ENCODE data around the gene ETV6.
"Not testable (repeated sequence)": the region's sequence is repeated elsewhere in the genome, so short reads cannot be mapped to it uniquely, and the experiment has no call there.

Gene ETV6

DNA sequence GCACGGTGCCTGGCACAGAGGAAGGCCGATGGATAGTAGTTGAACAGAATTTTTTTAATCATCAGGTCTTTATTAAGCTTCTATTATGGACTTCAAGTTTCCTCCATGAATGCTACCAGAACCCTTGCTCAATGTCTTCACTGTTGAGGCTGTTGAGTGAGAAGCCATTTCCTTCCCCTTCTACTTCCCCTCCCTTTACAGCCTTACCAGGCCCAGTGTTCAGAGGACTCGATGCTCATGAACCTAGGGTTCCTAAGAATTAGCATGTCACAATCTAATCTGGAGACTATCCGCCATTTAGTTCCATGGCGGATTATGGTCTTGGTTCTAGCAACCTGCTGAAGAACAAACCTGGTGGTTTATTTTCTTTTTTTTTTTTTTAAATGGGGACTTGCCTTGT is 17.7 kb downstream of the ETV6 start:
- no peak overlapping the region for H3K4me3 Mint-ChIP-seq
- no peaks in the 10 kb centered on the region for H3K9me3 Mint-ChIP-seq
- ATAC-seq (ENCODE audit: low read depth) = peak; percentile 51
- no peak for DNase-seq (ENCODE audit: low spot score in 2 of 2)
- peaks cover 54% of the 10 kb centered on the region for H3K4me1 Mint-ChIP-seq
- peaks cover 13% of the 10 kb centered on the region for H3K36me3 Mint-ChIP-seq
- H3K27ac Mint-ChIP-seq = peak overlapping the region; percentile 82
- H3K27me3 Mint-ChIP-seq = no peaks in the 10 kb centered on the region

DNA sequence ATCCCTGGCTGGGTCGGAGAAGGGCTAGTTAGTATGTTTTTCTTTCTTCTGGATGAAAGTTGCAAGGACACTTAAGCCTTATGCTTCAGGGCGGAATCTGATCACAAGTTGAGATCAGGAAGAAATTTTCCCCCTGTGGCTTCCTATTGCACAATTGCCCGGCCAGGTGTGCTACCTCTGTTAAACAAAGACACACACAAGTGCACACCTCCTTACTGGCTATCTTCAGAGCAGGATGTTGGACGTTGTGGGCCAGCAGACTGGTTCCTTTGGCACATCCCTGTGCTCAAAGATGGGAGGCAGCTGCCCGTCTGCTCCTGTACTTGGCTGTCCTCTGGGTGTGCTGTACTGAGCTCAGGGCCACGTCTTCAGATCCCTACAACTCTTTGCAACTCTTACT is 19.1 kb downstream of the ETV6 start:
- Mint-ChIP-seq H3K27ac (peak overlapping the region; percentile 25), H3K4me1 (peaks cover 57% of the 10 kb centered on the region), H3K27me3 (no peaks in the 10 kb centered on the region), H3K4me3 (no peak overlapping the region), H3K9me3 (no peaks in the 10 kb centered on the region), H3K36me3 (peaks cover 9% of the 10 kb centered on the region)
- ATAC-seq (ENCODE audit: low read depth) = no peak
- DNase-seq (ENCODE audit: low spot score in 2 of 2) = no peak

DNA sequence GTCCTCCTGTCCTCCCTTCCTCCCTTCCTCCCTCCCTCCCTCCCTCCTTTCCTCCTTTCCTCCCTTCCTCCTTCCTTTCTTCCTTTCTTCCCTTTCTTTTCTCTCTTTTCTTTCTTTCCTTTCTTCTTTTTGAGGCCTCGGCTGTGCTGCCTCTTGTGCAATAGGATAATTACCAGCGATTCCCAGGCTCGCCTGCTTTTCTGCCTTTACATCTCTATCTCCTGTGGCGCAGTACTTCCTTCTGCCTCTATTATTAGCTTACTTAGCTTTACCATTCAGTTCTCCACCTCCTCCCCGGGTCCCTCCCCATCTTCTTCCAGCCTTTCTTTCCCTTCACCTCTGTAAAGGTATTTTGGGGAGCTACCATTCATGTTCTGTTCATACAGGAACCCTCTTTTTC is 19.9 kb downstream of the ETV6 start:
- ATAC-seq (ENCODE audit: low read depth) (no peak), DNase-seq (ENCODE audit: low spot score in 2 of 2) (no peak)
- Mint-ChIP-seq H3K27me3 (no peaks in the 10 kb centered on the region), H3K36me3 (peaks cover 9% of the 10 kb centered on the region), H3K4me3 (no peak overlapping the region), H3K27ac (no peak overlapping the region), H3K9me3 (no peaks in the 10 kb centered on the region), H3K4me1 (peaks cover 61% of the 10 kb centered on the region)

DNA sequence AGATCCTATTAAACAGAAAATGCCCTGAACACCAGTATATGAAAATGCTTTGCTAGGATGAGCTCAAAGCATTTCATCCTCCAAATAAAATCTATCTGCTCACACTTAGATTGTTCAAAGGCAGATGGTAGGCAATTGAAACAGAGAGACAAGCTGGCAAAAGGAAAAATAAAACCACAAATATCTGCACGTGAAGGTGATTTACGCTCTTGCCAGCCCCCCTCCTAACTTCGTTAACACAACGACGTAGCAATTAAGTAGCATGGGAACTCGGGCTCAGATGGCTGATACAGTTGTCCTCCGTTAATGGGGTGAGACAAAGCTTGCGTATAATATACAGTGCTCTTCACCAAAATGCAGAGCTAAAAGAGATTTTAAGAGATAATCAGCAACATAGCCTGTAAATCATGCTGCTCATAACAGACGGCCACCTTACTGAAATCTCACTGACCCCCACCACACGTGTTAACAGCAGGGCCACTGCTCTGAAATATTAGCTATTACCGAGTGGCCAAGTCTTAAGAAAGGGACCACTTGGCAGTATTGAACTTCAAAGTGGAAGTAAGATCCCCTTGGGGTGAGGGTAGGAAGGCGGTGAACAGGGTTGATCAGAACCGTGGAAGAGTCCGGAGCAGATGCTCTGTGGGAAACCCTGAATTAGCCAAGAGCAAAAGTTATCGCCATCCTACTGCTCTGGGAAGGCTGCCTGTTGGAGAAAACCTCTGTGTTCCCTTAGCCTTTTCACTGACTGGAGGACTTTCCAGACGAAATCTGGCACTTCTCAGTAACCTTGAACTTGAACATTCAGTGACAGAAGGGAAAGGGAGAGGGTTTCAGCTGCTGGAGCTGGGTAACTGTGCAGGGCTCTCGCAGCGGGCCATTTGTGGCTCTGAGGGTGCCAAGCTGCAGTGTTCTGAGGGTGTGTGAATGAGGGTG is 23.1 kb downstream of the ETV6 start:
- Mint-ChIP-seq H3K9me3 (no peaks in the 10 kb centered on the region), H3K27ac (peak overlapping the region; percentile 42), H3K4me1 (peaks cover 58% of the 10 kb centered on the region), H3K36me3 (peaks cover 3% of the 10 kb centered on the region), H3K4me3 (no peak overlapping the region), H3K27me3 (no peaks in the 10 kb centered on the region)
- DNase-seq (ENCODE audit: low spot score in 2 of 2) (no peak), ATAC-seq (ENCODE audit: low read depth) (no peak)

DNA sequence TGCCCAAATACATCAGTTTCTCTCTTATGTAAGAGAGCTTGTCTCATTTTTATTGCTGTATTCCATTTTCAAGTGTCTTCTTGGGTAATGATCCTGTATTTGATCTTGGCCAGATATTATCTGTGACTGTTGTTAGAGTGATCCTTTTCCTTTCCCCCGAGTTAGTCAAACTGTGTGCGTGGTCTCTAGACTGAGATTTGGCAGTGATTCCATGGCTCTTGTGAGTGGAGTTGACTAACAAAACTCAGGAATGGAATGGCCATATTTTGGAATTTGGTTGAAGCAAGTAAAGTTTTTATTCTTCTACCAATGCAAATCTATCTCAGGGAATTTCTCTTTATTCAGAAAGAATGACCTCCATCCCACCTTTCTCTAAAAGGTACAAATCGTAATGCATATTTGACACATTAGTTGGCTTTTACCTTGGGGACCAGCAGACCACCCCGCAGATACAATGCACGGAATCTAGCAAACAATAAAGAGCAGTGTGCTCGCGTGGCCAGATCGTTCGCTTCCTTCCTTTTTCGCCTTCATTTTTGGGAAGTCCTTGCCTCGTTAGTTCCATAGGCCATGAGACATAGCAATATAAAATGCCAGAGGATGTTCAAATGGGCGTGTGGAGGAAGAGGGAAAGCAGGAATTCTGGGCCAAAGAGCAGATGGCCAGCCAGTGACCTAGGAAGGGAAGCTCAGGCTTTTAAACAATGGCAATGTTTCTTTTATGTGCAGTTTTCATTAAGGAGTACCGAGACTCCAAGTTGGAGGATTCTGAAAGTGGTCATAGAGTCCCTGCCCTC is 24.4 kb downstream of the ETV6 start:
- no peaks in the 10 kb centered on the region for H3K9me3 Mint-ChIP-seq
- no peak overlapping the region for H3K4me3 Mint-ChIP-seq
- DNase-seq (ENCODE audit: low spot score in 2 of 2) (no peak), ATAC-seq (ENCODE audit: low read depth) (no peak)
- H3K36me3 Mint-ChIP-seq = peaks cover 8% of the 10 kb centered on the region
- H3K27me3 Mint-ChIP-seq = no peaks in the 10 kb centered on the region
- peaks cover 65% of the 10 kb centered on the region for H3K4me1 Mint-ChIP-seq
- H3K27ac Mint-ChIP-seq = peak overlapping the region; percentile 42

DNA sequence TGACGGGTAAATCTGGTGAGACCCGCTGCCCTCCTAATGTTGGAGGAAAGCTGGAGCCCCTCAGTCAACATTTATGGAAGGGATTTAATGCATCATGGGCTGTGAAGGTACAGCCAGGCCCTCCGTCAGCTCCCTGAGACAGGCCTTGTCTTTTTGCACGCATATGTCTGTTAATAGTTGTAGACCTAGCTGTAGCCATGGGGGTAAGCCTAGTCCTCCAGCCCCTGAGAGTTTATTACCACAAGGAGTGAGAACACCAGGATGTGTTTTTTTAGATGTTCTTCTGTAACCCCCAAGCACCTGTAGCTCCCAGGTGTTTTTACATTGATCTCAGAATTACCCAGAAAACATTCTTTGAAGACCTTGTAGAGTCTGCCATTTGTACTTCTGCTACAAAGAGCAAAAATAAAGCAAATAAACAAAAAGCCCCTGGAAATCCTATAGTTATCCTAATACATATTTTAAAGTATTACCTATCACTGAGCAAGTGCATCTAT is 25.5 kb downstream of the ETV6 start:
- DNase-seq (ENCODE audit: low spot score in 2 of 2) = no peak
- ATAC-seq (ENCODE audit: low read depth) = no peak
- Mint-ChIP-seq H3K27ac (no peak overlapping the region), H3K4me1 (peaks cover 67% of the 10 kb centered on the region), H3K9me3 (no peaks in the 10 kb centered on the region), H3K36me3 (peaks cover 5% of the 10 kb centered on the region), H3K4me3 (no peak overlapping the region), H3K27me3 (no peaks in the 10 kb centered on the region)

DNA sequence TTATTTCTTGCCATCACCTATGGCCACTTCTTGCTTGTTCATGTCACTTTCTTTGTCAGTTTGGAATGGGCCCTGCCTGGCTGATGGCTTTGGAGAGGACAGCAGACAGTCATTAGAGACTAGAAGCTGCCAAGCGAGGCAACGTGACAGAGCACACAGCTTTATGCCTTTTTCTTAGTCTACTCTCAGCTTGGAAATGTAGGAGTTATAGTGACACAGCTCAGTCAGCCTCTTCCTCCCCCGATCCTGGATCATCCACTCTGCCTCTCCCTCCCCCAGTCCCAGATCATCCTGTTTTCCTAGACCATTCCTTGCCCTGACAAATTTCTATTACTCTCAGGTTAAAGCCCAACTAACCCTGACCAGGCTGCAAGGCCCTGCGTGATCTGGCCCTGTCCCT is 26.6 kb downstream of the ETV6 start:
- Mint-ChIP-seq H3K4me1 (peaks cover 70% of the 10 kb centered on the region), H3K27ac (peak overlapping the region; percentile 22), H3K36me3 (peaks cover 5% of the 10 kb centered on the region), H3K4me3 (no peak overlapping the region), H3K27me3 (no peaks in the 10 kb centered on the region), H3K9me3 (no peaks in the 10 kb centered on the region)
- ATAC-seq (ENCODE audit: low read depth) (no peak), DNase-seq (ENCODE audit: low spot score in 2 of 2) (no peak)

DNA sequence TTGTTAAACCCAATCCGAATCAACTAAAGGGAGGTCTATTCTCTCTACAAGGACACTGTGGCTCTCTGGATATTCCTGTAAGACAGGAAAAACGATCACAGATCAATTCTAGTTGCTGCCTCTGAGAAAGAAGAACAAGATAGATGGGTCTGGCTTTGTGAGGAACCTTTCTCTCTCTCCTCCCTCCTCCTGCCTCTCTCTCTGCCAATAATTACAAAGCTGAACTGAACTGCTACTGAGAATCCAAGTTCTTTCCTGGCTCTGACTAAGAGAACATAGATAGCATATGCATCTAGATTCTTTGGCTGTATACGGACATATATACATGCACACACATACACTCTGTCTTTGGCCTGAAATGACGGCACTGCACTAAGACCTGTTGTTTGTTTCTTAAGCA is 27.6 kb downstream of the ETV6 start:
- DNase-seq (ENCODE audit: low spot score in 2 of 2) (no peak), ATAC-seq (ENCODE audit: low read depth) (no peak)
- peaks cover 72% of the 10 kb centered on the region for H3K4me1 Mint-ChIP-seq
- peak overlapping the region; percentile 22 for H3K27ac Mint-ChIP-seq
- no peaks in the 10 kb centered on the region for H3K27me3 Mint-ChIP-seq
- peaks cover 1% of the 10 kb centered on the region for H3K9me3 Mint-ChIP-seq
- H3K36me3 Mint-ChIP-seq = peaks cover 10% of the 10 kb centered on the region
- no peak overlapping the region for H3K4me3 Mint-ChIP-seq

DNA sequence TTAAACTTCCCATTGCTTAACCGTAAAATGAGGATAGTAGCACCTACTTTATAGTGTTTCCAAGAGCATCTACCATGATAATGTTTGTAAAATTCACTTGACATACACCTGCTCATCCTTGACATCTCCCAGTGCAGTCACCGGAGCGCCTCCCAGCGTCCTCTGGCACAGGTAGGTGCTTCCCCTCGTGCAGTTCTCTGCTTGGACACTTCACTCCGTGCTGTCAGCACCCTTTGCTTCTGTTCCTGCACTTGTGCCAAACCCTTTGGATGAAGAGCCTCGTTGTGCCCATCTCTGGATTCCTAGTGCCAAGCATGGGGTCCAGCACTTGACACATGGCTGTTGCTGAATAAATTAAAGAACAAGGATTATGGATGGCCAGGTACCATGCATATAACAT is 28.3 kb downstream of the ETV6 start:
- ATAC-seq (ENCODE audit: low read depth) (no peak), DNase-seq (ENCODE audit: low spot score in 2 of 2) (no peak)
- H3K27me3 Mint-ChIP-seq = no peaks in the 10 kb centered on the region
- peak overlapping the region; percentile 22 for H3K27ac Mint-ChIP-seq
- peaks cover 73% of the 10 kb centered on the region for H3K4me1 Mint-ChIP-seq
- H3K9me3 Mint-ChIP-seq = peaks cover 1% of the 10 kb centered on the region
- peaks cover 14% of the 10 kb centered on the region for H3K36me3 Mint-ChIP-seq
- H3K4me3 Mint-ChIP-seq = no peak overlapping the region

DNA sequence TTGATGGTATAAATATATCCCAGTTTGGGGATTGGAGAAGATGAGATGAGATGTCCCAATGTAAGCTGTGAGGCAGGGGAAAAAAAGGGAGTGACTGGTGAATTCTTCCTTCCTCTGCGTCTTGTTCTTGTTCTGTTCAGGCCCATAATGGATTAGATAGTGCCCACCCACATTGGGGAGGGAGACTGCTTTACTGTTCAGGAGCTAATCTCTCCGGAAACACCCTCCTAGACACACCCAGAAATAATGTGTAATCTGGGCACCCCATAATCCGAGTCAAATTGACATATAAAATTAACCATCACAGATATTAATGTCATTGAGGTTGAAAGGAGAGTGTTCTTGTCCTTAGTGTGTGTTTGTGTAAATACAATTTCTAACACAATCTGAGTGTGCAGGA is 29.3 kb downstream of the ETV6 start:
- Mint-ChIP-seq H3K4me1 (peaks cover 69% of the 10 kb centered on the region), H3K9me3 (peaks cover 1% of the 10 kb centered on the region), H3K36me3 (peaks cover 14% of the 10 kb centered on the region), H3K27ac (peak overlapping the region; percentile 68), H3K4me3 (no peak overlapping the region), H3K27me3 (no peaks in the 10 kb centered on the region)
- no peak for ATAC-seq (ENCODE audit: low read depth)
- no peak for DNase-seq (ENCODE audit: low spot score in 2 of 2)

DNA sequence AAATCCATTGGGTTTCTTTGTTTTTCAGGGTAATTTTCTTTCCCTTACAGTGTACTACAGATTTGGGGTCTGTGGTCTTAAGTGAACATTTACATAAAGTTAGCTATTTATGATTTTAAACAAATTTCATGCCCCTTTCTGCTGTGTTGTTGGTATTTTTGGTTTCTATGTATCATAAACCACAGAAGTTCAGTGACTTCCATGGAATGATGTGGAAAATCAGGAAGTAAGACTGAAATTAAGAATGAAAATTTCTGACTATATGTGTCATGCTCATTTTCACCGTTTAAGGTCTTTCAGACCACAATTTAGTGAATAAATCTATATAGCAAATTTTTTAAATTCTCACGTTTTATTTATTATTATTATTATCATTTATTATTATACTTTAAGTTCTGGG is 31.7 kb downstream of the ETV6 start:
- H3K27ac Mint-ChIP-seq = no peak overlapping the region
- no peak overlapping the region for H3K4me3 Mint-ChIP-seq
- H3K36me3 Mint-ChIP-seq = peaks cover 17% of the 10 kb centered on the region
- H3K4me1 Mint-ChIP-seq = peaks cover 64% of the 10 kb centered on the region
- H3K27me3 Mint-ChIP-seq = no peaks in the 10 kb centered on the region
- no peak for DNase-seq (ENCODE audit: low spot score in 2 of 2)
- peaks cover 1% of the 10 kb centered on the region for H3K9me3 Mint-ChIP-seq
- no peak for ATAC-seq (ENCODE audit: low read depth)

DNA sequence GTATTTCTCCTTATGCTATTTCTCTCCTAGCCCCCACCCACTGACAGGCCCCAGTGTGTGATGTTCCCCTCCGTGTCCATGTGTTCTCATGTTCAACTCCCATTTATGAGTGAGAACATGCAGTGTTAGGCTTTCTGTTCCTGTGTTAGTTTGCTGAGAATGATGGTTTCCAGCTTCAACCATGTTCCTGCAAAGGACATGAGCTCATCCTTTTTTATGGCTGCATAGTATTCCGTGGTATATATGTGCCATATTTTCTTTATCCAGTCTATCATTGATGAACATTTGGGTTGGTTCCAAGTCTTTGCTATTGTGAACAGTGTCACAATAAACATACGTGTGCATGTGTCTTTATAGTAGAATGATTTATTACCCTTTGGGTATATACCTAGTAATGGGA is 32.2 kb downstream of the ETV6 start:
- peaks cover 61% of the 10 kb centered on the region for H3K4me1 Mint-ChIP-seq
- H3K36me3 Mint-ChIP-seq = peaks cover 17% of the 10 kb centered on the region
- not testable (repeated sequence) for H3K9me3 Mint-ChIP-seq; H3K27me3 Mint-ChIP-seq; DNase-seq (ENCODE audit: low spot score in 2 of 2); ATAC-seq (ENCODE audit: low read depth); H3K27ac Mint-ChIP-seq; H3K4me3 Mint-ChIP-seq

DNA sequence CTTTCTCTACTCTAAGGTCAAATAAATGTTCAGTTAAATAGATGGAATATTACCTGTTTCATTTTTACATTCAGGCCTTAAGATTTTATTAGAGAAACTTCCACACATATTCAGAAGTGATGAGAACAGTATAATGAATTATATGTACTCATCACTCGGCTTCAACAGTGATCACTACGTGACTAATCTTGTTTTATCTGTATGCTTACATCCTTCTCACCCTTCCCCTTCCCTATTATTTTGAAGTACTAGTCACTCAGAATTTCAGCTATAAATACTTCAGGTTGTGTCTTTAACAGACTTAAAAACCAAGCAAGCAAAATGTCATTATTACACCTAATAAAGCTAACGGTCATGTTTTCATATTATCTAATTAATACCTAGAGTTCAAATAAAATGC is 34.9 kb downstream of the ETV6 start:
- DNase-seq (ENCODE audit: low spot score in 2 of 2) (no peak), ATAC-seq (ENCODE audit: low read depth) (no peak)
- Mint-ChIP-seq H3K4me1 (peaks cover 57% of the 10 kb centered on the region), H3K9me3 (peaks cover 1% of the 10 kb centered on the region), H3K27me3 (no peaks in the 10 kb centered on the region), H3K4me3 (no peak overlapping the region), H3K27ac (peak overlapping the region; percentile 52), H3K36me3 (peaks cover 14% of the 10 kb centered on the region)

DNA sequence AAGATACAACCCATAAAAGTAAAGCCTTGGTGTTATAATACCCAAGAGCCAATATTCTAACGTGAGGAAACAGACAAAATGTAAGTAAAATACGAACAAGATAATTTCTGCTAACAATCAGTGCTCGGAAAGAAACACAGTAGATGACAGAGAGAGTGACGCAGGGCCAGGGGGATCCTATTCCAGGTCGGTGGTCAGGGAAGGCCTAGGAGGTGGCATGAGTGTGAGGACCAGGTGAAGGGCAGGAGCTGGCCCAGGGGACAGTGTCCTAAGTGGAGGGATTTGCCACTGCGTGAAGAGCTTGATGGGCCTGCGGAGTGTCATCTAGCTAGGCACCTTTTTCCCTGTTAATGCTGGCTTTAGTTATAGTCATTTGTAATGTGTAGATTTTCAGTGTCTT is 35.3 kb downstream of the ETV6 start:
- Mint-ChIP-seq H3K4me1 (peaks cover 54% of the 10 kb centered on the region), H3K27me3 (no peaks in the 10 kb centered on the region), H3K36me3 (peaks cover 14% of the 10 kb centered on the region), H3K9me3 (peaks cover 1% of the 10 kb centered on the region), H3K4me3 (no peak overlapping the region), H3K27ac (peak overlapping the region; percentile 52)
- ATAC-seq (ENCODE audit: low read depth) (no peak), DNase-seq (ENCODE audit: low spot score in 2 of 2) (no peak)
